MCF 10A (cell line): ENCODE measurements around the gene TRDMT1. TPM values are rescaled to one million over a fixed set of nuclear protein-coding genes. Genes with fewer than 3 reads are reported as not detected.

Source experiments
- Bru-seq: library from RNA; stranded (reverse); fragments of 400-500 nt; gene quantifications from one replicate; lab custom pipeline; 2021; lab: Mats Ljungman, UMichigan
- BruChase-seq, 2 experiments: library from RNA; stranded (reverse); fragments of 400-500 nt; gene quantifications; one replicate each; lab custom pipeline; 2021; lab: Mats Ljungman, UMichigan
- BruUV-seq: library from RNA; stranded (reverse); fragments of 400-500 nt; replicated peaks from 2 replicates; lab custom pipeline; 2021; lab: Mats Ljungman, UMichigan
- CTCF ChIA-PET: fragments of 300-600 bp; sonication (Branson Sonifier 250); formaldehyde crosslinking; extraction: SDS; loops from one replicate; lab custom pipeline; 2021; ENCODE audit warnings: antibody characterized with exemption, inconsistent platforms; lab: Yijun Ruan, JAX
- POLR2A ChIA-PET: fragments of 300-600, 350-650 bp; sonication (Branson Sonifier 250); formaldehyde crosslinking; extraction: SDS; loops from one replicate; lab custom pipeline; 2020; ENCODE audit warnings: antibody characterized with exemption, inconsistent platforms; lab: Yijun Ruan, JAX
- DNase-seq: peaks from one replicate; pipeline ENCODE4 v3.0.0-alpha.2; 2018; ENCODE audit not compliant: unreplicated experiment
- H3K27ac Mint-ChIP-seq: one replicate; pipeline ENCODE4 v1.8.0; 2022; ENCODE audit warnings: mild to moderate bottlenecking, low read depth, mixed read lengths; ENCODE audit not compliant: unreplicated experiment
- H3K27me3 Mint-ChIP-seq: one replicate; pipeline ENCODE4 v1.8.0; 2022; ENCODE audit warnings: mixed read lengths; ENCODE audit not compliant: insufficient read depth, unreplicated experiment
- H3K36me3 Mint-ChIP-seq: one replicate; pipeline ENCODE4 v1.8.0; 2022; ENCODE audit warnings: mild to moderate bottlenecking, moderate library complexity, mixed read lengths; ENCODE audit not compliant: insufficient read depth, unreplicated experiment
- H3K4me1 Mint-ChIP-seq: one replicate; pipeline ENCODE4 v1.8.0; 2022; ENCODE audit warnings: mixed read lengths; ENCODE audit not compliant: insufficient read depth, unreplicated experiment
- H3K4me3 Mint-ChIP-seq: one replicate; pipeline ENCODE4 v1.8.0; 2022; ENCODE audit warnings: mild to moderate bottlenecking, moderate library complexity, mixed read lengths; ENCODE audit not compliant: unreplicated experiment
- H3K9me3 Mint-ChIP-seq: one replicate; pipeline ENCODE4 v1.8.0; 2022; ENCODE audit warnings: mixed read lengths; ENCODE audit not compliant: unreplicated experiment
- CTCF ChIP-seq: fragments of 200-600 bp; IDR thresholded peaks from one replicate; pipeline ENCODE4 v1.8.0; 2022; ENCODE audit warnings: antibody characterized with exemption, mild to moderate bottlenecking; ENCODE audit not compliant: unreplicated experiment
- intact Hi-C: fragments of 100-400 bp; cut with micrococcal nuclease; formaldehyde crosslinking; loops from 2 replicates; pipeline ENCODE4 v1.14.1; 2022
- long read RNA-seq: library from polyadenylated mRNA; stranded (forward); transcript quantifications from one replicate; pipeline ENCODE4 v2.0.0, GENCODE V29; 2022
- total RNA-seq: library from RNA; stranded (reverse); gene quantifications from 2 replicates; pipeline ENCODE4 v1.2.3, GENCODE V29; 2022

TRDMT1 gene
- 5.4 and 8.7 TPM in 2 replicates for total RNA-seq
- percentile 57 among the genes with signal in this experiment for Bru-seq, nascent RNA
- percentile 55 among the genes with signal in this experiment for BruChase-seq, experiment 1, labeled RNA remaining after a 6-hour chase
- BruChase-seq, experiment 2, labeled RNA remaining after a 2-hour chase, result percentile 59 among the genes with signal in this experiment
- long read RNA-seq, full-length matches to known transcripts, result 3 of 13 reads
- long read RNA-seq, partial matches to known transcripts, result 1 of 13 reads
- long read RNA-seq, other reads (novel, unspliced or antisense), result 9 of 13 reads

GRCh38 chr10:17200912-17201793 lies at the start of gene TRDMT1:
TRDMT1 (minus strand) TSS chr10:17201672; CDS start chr10:17201634, 38 bp downstream.
- ChIA-PET CTCF (interaction anchor here (0.6 to 3.6 kb wide), 14 partner anchors 12 to 373 kb away, joined by 3 to 23 read pairs (median 4); no protein-coding TSS in a partner anchor), POLR2A (interaction anchor here (0.6 to 4.6 kb wide), 31 partner anchors 10 to 1341 kb away, joined by 3 to 126 read pairs (median 4); partner anchors contain the start of genes HACD1, MINDY3, RSU1 and VIM)
- Mint-ChIP-seq H3K27ac (peak within 1 kb of the TSS; percentile 88), H3K27me3 (no peaks in the 10 kb centered on the region), H3K4me3 (peak within 1 kb of the TSS; percentile 90), H3K9me3 (no peaks in the 10 kb centered on the region), H3K36me3 (peaks cover 5% of the 10 kb centered on the region), H3K4me1 (peaks cover 29% of the 10 kb centered on the region)
- intact Hi-C loops, result loop anchor here (1.0 to 2.0 kb wide), 4 partner anchors 15 to 358 kb away; partner anchors contain the start of gene VIM
- TF ChIP-seq CTCF, result no peak
- no TSS peak for BruUV-seq
- peak; percentile 89 for DNase-seq

GRCh38 chr10:17250736-17251135 lies 49.3 kb upstream of the TRDMT1 start:
- ChIA-PET CTCF (interaction anchor here (0.6 to 1.1 kb wide), 4 partner anchors 16 to 423 kb away, joined by 3 to 7 read pairs (median 4); no protein-coding TSS in a partner anchor), POLR2A (no interaction called here)
- DNase-seq, result no peak
- Mint-ChIP-seq H3K36me3 (no peaks in the 10 kb centered on the region), H3K27me3 (no peaks in the 10 kb centered on the region), H3K4me3 (no peak overlapping the region), H3K9me3 (peaks cover 6% of the 10 kb centered on the region), H3K27ac (no peak overlapping the region), H3K4me1 (peaks cover 5% of the 10 kb centered on the region)
- TF ChIP-seq CTCF, result no peak
- BruUV-seq, result no TSS peak
- intact Hi-C loops, result no loop called here

- H3K9me3 Mint-ChIP-seq, result peaks cover 6% of the 10 kb centered on the region
- no TSS peak for BruUV-seq
- peak; percentile 41 for TF ChIP-seq CTCF
- H3K4me1 Mint-ChIP-seq, result peaks cover 5% of the 10 kb centered on the region
- no peak overlapping the region for H3K27ac Mint-ChIP-seq
- ChIA-PET CTCF (interaction anchor here (0.6 to 1.1 kb wide), 4 partner anchors 15 to 422 kb away, joined by 3 to 7 read pairs (median 4); no protein-coding TSS in a partner anchor), POLR2A (no interaction called here)
- intact Hi-C loops, result loop anchor here (1.0 kb wide), 1 partner anchor 407 kb away; no protein-coding TSS in a partner anchor
- no peaks in the 10 kb centered on the region for H3K27me3 Mint-ChIP-seq
- H3K4me3 Mint-ChIP-seq, result no peak overlapping the region
- no peaks in the 10 kb centered on the region for H3K36me3 Mint-ChIP-seq
- no peak for DNase-seq
Measured at GRCh38 chr10:17249820-17250219, 48.3 kb upstream of the TRDMT1 start.
